GM18909 (cell line): Measurements from ENCODE around the gene XKR3.
"Not testable (repeated sequence)": the region's sequence is repeated elsewhere in the genome, so short reads cannot be mapped to it uniquely, and the experiment has no call there.

Experiments
- ATAC-seq: cut with Tn5 transposase; IDR thresholded peaks from one replicate; pipeline ENCODE4 v1.9.1; 2021; ENCODE audit warnings: mild to moderate bottlenecking; ENCODE audit not compliant: unreplicated experiment, poor library complexity

Gene XKR3

DNA sequence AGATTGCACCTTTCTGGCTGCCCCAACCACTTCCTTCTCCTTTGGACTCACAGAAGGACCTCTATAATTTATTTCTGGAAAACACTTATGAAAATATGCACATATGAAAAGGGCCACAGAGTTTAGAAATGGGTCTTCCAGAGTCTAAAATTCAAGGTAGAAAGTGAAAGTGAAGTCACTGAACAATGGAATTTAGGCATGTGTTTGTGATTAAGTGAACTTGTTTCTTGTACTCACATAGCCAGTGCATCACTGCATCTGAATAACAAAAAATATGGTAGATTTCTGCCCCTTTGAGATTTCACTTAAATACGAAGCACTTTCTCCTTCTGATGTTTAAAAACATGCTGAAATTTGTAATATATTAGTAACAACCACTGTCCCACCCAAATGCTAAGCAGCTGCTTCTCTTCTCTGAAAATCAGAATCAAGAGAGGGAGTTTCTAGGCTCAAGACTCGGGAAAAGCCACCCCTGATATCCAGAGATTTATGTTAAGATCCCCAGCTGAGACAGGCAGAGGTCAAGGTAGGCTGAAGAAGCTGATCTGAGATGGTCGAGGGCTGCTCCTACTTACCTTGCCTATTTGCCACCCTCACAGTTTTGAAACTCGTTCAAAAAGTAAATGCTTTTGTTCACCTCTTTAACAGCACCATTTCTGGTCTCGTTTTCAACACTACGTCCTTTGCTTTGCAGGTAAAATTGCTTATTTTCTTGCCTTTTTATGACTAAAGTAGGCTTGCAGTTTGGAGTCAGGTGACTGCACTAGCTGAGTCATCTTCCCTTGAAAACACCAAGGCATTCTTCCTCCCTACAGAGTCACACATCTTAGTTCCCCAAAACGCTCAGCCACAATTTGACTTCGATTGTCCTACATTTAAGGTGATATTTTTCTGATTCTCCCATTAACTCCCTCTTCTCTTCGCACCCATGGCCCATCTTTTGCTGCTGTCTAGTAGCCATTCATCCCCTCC, at the start of gene XKR3:
XKR3 (minus strand) TSS at position 696 of the 972 bp plus-strand sequence. CDS start 17,338 bp downstream, outside the sequence.
- no peak for ATAC-seq

DNA sequence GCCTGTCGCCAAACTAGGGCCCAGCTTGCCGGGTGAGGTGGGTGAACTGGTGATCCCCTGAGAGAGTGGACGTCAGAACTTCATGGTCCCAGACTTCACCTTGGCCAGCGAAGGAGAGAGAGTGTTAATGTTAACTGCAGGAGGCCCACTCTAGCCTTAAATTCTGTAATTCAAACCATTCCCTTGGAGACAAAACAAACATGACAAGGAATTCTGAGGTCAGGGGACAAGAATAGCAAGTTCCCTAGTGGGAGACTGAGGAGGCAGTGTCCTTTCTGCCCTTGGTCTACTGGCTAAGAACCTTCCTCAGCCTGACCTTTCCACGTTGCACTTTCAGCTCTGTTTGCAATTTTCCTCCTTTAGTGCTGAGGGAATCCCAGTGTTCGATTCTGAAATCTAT, 44.4 kb upstream of the XKR3 start:
- ATAC-seq: not testable (repeated sequence)

DNA sequence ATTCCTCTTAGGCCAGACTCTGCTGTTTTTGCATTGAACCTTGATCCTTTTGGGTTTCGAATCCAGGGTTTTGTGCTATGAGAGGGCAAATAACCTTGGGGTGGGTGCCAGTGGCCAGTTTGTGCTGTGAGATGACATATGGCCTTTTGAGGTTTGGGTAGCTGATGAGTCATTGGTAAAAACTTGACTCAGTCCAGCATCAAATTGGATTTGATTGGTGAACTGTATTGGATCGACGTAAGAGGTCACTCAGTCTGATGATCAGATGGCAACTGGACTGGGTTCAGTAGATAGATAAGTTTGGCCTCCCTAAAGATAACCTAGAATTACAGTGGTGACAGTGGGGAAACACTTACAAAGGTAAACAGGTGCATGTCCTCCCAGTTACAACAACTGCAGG, 41.0 kb upstream of the XKR3 start:
- no peak for ATAC-seq

DNA sequence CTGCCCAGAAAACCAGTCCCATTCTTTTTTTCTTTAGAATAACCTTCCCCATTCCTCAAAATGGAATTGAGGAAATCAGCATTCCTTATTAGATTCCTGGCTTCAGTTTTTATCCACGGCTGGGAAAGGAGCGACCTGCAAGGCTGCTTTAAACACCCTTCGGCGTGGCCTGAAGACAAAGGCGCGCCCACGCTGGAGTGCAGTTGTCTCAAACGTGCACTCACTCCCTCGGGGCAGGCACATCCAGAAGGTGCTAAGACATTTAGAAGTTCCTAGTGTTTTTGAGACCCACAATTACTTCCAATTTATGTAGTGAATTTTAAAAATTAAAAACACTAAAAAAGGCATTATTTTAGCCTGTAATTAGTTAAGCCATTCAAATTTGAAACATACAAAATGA, 31.6 kb upstream of the XKR3 start:
- not testable (repeated sequence) for ATAC-seq

DNA sequence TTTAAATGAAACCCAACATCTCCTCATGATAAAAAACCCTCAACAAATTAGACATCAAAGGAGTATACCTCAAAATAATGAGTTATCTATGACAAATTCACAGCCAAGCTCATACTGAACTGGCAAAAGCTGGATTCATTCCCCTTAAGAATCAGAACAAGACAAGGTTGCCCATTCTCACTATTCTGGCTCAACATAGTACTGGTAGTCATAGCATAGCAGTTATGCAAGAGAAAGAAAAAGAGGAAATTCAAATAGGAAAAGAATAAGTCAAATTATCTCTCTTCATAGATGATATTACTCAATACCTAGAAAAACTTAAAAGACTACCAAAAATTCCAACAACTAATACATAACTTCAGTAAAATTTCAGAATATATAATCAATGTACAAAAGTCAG, 29.4 kb upstream of the XKR3 start:
- no peak for ATAC-seq

DNA sequence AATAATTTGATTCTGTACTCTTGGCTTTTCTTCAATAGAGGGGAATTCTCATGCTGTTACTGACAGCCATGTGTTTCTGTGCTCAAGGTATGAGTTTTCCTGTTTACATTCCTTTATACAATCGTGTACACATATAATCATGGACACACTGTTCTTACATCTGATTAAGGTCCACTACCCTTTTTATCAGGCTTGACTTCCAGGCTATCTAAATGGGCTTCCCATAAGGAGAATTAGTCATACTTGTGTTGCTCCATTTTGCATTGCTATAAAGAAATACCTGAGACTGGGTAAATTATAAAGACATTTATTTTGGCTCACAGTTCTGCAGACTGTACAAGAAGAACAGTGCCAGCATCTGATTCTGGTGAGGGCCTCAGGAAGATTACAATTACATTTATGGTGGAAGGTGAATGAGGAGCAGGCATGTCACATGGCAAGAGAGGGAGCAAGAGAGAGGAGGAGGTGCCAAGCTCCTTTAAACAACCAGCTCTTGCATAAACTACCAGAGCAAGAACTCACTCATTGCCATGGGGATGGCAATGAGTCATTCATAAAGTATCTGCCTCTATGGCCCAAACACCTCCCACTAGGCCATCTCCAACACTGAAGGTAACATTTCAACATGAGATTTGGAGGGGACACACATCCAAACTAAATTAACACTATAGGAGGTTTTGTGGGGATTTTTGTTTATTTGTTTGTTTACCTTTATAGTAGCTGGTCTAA, 26.2 kb upstream of the XKR3 start:
- ATAC-seq: not testable (repeated sequence)

DNA sequence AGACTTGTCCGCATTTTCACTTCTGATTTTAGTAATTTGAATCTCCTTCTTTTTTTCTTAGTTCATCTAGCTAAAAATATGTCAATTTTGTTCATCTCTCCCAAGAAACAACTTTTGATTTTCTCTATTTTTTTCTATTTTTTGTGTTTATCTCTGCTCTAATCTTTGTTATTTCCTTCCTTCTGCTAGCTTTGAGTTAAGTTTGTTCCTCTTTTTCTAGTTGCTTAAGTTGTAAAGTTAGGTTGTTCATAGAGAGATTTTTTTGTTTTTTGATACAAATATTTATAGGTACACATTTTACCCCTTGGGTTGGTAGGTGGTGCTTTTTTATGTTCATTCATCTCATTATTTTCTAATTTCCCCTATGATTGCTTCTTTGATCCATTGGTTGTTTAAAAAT, 22.1 kb upstream of the XKR3 start:
- ATAC-seq: no peak

DNA sequence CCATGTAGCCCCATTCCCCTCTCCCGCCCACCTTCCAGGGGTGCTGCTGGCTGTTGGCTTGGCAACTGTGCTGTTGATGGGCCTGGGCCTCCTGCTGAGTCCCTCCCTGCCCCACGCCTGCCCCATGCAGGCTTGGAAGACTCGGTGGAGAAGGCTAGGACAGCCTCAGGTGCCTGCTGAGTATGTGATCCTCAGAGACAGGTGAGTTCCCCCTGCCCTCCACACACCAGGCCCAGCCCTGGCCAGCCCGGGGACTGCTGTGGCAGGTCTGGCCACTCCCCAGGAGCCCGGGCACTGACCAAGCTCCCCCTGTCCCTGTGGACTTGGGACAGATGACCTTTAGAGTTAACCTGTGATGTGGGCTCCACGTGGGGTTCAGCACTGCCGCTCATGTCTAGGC, 20.7 kb upstream of the XKR3 start:
- ATAC-seq: no peak

DNA sequence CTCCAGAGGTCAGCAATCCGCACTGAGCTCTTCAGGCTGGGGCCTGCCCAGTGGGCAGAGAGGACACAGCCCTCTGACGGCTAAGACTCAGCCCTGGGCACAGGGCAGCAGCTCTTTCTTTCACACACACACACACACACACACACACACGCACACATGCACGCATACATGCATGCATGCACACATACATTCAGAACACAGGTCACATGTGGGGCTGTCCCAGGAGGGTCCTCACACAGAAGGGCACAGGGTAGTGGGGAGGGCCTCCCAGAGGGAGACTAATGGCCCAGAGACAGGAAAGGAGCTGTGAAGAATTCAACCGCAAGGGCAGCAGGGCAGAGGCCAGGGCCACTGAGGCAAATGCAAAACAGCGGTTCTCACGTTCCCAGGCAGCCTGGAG, 20.3 kb upstream of the XKR3 start:
- ATAC-seq: no peak

DNA sequence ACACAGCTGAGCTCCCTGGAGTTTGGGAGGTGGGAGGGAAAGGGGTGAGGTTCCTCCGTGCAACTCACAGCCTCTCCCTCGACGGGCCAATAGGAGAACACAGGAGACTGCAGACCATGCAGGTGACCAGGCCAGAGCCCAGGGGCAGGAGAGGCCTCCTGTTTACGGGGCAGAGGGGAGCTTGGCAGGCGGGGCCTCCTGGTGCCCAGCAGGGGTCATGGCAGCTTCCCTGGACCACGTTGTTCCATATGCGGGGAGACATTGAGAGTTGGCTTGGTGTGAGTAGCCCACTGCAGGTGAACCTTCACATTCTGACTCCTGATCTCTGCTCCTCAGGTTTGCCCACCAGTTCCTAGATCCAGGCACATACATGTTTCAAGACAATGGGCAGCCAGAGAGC, 19.3 kb upstream of the XKR3 start:
- ATAC-seq: no peak

DNA sequence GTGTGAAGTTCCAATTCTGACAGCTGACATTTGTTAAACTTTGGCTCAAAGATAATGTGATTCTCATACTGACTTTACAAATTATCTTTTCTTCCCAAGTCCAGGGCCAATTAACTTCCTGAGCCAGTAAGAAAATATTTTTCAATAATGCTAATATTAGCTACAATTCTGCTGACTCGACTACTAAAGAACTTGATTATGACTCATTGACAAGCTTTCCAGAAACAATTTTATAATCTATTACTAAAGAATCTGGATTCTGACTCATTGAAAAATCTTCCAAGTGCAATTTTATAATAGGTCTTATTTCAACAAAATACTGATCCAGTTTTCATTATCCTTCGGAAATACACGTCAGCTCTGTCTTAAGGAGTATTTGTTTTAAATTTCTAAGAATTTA, 12.9 kb upstream of the XKR3 start:
- ATAC-seq: no peak

DNA sequence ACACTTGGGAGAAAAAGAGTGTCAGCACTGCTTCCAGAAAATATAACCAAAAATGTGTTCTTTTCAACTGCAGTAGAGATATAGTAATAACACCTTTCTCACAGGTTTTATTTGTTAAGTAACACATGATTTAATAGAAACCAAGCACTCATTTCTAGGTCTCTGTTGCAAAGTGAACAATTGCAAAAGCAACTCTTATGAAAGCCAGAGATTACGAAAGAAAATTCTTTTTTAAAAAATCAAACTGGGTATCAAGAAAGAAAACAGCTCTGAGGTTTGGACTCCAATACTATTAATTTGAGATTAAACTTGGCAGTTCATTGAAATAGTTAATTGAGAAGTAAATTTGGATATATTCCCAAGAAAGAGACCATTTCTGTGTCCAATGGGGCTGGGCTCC, 9.8 kb upstream of the XKR3 start:
- no peak for ATAC-seq

DNA sequence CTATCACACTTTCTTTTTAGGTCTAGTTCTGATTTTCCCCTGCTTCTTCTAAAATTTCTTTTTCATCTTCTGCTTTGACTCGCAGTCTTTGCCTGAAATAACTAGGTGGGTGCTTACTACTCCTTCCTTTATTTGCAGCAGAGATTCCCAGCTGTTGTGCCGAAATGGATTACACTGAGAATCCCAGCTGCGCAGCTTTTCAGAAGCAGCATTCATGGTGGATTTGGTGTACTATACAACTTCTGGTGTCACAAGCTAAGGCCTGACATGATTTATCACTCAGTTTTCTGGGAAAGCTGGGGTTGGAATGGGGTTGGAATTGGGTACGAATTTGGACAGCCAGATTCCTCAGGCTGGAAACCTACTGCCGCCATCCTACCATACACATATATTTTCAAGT, 6.0 kb upstream of the XKR3 start:
- ATAC-seq: no peak

DNA sequence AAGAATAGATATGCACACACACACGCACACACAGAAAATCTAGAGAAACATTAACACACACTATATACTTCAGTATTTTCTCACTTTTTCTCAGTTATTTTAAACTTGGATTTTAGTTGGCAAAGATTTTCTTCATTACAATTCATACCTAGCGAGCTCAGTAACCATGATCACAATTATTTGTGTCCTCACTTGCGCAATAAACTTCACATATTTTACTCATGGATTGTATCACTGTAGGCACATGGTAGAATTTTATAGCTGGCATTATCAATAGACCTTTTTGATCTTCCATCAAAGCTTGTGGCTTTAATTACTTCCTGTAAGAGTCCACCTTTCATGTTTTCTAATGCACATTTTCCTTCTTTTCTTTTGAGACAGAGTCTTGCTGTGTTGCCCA, 4.8 kb upstream of the XKR3 start:
- no peak for ATAC-seq

DNA sequence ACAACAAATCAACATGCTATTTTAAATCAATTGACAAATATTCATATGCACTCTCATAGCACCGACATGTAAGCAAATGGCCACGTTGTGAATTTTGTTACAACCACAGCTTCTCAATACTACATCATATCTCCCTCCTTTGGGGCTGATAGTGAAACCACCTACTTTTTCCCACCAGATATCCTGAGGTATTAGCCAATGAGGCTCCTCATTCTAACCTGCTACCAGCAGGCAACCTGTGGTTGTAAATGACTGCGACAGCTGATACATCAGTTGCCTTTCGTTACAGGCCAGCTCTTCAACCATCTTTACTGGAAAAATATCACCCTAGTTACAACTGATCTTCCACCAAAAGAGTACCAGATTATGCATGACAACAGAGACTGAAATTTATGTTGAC, 3.7 kb upstream of the XKR3 start:
- ATAC-seq: no peak

DNA sequence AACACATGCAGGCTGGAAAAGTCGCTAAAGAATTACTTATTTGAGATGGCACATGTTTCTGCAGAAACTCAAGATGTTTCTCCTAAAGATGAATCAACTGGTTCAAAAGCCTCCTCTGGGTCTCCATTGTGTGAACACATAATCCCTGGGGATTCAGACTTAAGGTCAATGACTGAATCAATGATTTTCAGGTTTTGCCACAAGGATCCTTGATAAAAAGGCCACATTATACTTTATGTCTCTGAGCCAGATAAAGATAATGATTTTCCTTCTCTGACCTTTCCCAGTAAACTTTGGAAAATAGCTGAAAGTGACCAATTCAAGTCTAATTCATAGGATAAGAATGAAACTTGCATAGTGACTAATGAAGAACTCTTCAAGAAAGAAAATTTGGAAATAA, 2.3 kb upstream of the XKR3 start:
- no peak for ATAC-seq

DNA sequence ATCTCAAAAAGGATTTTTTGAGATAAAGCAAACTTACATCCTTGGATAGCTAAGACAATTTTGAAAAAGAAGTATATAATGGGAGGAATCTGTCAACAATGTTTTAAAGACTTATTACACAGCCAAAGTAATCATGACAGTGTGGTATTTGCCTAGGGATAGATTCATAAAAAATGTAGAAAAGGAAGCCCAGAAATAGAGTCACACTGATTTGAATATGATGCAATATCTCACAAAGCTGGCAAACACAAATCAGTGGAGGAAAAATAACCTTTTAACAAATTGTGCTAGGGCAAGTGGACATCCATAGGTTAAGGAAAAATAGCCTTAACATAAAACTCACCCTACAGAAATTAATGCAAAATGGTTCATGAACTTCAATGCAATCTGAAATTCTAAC, 6.0 kb downstream of the XKR3 start:
- ATAC-seq: no peak

DNA sequence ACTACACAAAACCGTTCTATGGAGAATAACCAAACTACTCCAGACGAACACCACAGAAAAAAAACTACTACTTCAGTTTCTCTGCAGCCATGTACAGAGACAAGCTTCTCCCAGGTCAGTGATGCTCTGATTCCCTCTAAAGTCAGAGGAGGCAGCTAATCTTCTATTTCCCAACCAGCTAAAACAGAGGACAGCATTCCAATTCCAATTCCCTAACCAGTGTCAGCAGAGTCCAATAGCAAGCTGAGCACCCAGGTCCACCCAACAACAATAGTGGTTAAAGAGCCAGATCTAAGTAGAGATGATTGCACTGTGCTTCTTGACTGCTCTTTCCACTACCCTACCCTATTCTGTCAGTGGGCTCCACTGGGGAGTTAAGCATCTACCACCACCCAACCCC, 6.7 kb downstream of the XKR3 start:
- no peak for ATAC-seq

DNA sequence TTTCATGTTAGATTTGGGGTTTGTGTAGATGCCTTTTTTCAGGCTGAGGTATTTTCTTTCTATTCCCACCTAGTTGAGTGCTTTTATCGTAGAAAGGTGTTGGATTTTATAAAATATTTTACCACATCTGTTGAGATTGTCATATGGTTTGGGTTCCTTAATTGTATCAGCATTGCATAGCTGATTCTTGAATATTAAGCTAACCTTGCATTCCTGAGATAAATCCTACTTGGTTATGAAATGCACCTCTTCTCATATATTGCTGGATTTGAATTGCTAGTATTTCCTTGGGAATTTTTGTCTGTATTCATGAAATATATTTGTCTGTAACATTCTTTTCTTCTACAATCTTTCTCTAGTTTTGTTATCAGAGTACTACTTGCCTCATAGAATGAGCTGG, 10.1 kb downstream of the XKR3 start:
- ATAC-seq: no peak

DNA sequence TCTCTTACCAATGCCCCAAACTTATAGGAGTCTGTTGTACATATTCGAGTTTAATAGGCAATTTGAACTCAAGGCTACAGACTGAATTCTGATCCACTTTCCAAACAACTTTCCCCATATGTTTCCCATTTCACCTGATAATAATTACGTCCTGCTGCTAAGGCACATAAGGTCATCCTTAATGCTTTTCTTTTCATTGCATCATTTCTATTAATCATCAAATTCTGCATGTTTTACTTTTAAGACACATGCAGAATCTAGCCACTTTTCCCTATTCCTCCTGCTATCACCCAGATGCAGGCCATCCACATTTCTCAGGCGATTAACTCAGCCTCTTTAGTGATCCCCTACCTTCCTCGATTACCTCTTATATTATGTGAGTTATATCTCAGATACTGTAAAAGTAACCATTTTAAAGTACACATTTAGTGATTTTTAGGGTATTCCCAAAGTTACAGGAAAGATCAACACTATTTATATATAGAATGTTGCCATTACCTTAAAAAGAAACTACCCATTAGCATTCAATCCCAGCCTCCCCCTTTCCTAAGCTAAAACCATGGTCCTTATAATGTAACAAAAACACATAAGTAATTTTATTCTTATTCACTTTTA, 14.9 kb downstream of the XKR3 start:
- no peak for ATAC-seq

DNA sequence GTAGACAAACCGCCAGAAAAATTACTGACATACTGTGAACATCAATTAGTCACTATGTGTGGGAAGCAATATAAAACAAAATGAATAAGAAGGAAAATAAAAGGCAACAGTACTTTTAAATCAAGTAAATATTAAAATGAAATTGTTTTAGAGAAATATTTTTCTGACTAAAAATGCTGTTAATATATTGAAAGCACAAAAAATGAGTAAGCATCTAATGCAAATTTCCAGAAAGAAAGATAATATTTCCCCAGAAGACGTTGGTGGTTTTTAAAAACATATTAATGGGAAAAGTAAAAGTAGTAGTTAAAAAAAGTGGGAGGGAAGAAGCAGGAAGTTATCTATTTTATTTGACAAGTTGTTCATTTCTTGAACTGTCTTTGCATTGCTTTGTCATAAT, 16.5 kb downstream of the XKR3 start:
- ATAC-seq: no peak
